A673 (cell line): ENCODE measurements around the gene RNF7.

Experiments used
- CTCF ChIP-seq: fragments of 300-800, 200-600 bp; sonication (generic); conservative IDR thresholded peaks from 2 replicates; pipeline ENCODE4 v1.5.1; 2017; ENCODE audit warnings: low read depth, mild to moderate bottlenecking, antibody characterized with exemption, low read length, moderate library complexity, mixed read lengths
- EZH2 ChIP-seq: fragments of 200-600 bp; sonication (generic); IDR thresholded peaks from 2 replicates; pipeline ENCODE4 v1.6.1; 2017; ENCODE audit warnings: borderline replicate concordance, low read depth, mild to moderate bottlenecking, mixed read lengths, antibody characterized with exemption, low read length; ENCODE audit not compliant: poor library complexity, severe bottlenecking

DNA sequence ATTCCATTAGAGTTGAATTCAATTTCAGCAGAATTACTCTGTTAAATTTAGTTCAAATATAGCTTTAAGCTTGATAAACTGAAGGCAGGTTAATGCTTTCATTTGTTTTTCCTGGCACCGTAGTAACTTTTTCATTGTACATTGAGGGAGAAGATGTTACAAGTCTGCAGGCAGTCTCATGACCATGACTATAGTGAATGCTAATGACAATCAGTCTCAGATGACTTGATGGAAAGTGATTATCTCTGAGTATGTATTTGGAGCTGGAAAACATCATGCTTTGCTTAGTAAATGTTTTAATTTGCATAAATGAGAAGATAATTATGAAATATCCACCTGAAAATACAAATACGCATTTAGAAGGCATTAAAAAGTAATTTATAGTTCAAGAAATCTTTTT lies 16.0 kb upstream of the RNF7 start:
- TF ChIP-seq CTCF (no peak), EZH2 (no peak)
